HG03064 (cell line): ENCODE results near the gene SNX10.
"Not testable (repeated sequence)": the region's sequence is repeated elsewhere in the genome, so short reads cannot be mapped to it uniquely, and the experiment has no call there.

ENCODE experiments used
- ATAC-seq: cut with Tn5 transposase; IDR thresholded peaks from one replicate; pipeline ENCODE4 v1.9.1; 2021; ENCODE audit warnings: low read depth; ENCODE audit not compliant: unreplicated experiment

The SNX10 gene, protein sequence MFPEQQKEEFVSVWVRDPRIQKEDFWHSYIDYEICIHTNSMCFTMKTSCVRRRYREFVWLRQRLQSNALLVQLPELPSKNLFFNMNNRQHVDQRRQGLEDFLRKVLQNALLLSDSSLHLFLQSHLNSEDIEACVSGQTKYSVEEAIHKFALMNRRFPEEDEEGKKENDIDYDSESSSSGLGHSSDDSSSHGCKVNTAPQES

DNA sequence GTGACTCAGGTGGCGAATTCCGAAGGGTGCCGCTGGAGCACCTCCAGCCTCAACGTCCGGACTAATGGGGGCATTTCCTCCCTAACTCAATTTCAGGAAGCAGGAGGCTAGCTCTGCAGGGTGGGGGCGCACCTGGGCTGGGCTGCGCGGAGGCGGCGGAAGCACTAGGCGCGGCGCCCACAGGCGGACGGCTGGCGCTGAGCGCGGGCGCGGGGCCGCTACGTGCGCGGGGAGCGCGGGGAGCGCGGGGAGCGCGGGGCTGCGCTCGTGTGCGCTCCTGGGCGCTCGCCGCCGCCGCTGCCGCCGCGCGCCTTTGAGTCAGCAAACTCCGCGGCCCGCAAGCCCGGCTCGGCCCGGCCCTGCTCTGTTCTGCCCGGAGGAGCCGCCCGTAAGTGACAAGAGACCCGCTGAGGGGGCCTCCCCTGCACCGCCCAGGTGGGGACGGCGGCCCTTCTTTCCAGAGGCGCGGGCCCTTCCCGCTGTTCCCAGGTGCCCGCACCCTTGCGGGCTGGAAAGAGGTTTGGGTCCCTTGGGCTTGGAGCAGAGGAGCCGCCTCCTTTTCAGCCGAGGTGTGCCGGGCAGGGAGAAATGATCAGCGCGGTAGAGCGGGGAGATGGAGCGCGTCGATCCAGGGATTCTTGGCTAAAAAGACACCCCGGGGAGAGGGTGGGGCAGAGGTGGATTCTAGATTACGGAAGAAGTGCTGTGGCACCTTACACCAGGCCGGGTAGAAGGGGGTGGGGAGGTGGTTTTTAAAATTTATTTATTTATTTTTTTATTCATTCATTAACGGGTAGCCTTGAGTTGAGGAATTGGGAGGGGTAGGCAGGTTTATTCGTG is at the start of gene SNX10:
SNX10 (plus strand) TSS at position 164 of the 840 bp plus-strand sequence. CDS start 54,581 bp downstream, outside the sequence.
- ATAC-seq = peak; percentile 70

DNA sequence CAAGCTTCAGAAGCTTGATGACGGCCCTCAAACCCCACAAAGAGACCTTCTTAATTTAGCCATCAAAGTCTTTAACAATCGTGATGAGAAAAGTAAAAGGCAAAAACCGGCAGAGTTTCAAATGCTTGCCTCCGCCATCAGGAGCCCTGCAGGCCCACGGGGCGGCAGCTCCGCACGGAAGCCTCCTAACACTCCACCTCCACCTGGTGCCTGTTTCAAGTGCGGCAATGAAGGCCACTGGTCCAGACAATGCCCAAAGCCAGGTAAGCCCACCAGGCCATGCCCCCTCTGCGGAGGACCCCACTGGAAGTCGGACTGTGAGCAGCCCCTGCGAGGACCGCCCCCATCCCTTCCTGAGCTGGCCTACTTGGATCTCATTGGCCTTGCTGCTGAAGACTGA is 46.5 kb upstream of the SNX10 start:
- ATAC-seq = no peak

DNA sequence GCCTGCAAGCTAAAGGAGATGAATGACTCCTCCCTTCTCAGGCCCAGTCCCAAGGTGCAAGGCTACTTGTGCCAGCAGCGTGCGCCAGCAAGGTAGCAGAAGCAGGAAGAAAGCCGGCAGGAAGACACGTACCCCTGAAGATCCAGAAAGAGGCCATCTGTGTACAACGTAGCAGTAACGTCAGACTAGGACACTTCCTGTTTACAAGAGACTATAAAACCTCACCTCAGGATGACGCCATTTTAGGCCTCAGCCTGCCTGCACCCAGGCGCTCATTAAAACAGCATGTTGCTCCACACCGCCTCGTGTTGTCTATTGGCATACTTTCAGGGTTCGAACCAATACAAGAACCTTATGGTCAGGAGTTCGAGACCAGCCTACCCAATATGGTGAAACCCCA is 41.4 kb upstream of the SNX10 start:
- no peak for ATAC-seq

DNA sequence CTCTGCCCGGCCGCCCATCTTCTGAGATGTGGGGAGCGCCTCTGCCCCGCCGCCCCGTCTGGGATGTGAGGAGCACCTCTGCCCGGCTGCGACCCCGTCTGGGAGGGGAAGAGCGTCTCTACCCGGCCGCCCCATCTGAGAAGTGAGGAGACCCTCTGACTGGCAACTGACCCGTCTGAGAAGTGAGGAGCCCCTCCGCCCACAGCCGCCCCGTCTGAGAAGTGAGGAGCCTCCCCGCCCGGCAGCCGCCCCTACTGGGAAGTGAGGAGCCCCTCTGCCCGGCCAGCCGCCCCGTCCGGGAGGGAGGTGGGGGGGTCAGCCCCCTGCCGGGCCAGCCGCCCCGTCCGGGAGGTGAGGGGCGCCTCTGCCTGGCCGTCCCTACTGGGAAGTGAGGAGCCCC is 29.8 kb upstream of the SNX10 start:
- ATAC-seq = not testable (repeated sequence)

DNA sequence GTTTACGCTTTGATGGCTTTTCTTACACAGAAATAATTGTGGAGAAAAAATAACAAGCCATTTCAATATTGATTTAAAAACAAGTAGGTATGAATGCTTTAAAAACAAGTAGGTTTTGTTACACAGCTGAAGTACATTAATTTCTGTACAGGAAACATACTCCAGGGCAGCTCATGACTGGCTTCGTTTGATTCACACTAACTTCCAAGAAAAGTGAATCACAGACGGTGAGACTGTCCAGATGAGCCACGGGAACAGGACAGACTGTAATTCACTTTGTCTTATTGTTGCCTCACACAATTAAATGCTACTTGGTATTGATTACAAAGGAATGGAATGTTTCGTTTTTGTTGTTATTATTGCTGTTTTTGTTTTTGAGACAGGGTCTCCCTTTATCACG is 26.6 kb upstream of the SNX10 start:
- ATAC-seq = no peak

DNA sequence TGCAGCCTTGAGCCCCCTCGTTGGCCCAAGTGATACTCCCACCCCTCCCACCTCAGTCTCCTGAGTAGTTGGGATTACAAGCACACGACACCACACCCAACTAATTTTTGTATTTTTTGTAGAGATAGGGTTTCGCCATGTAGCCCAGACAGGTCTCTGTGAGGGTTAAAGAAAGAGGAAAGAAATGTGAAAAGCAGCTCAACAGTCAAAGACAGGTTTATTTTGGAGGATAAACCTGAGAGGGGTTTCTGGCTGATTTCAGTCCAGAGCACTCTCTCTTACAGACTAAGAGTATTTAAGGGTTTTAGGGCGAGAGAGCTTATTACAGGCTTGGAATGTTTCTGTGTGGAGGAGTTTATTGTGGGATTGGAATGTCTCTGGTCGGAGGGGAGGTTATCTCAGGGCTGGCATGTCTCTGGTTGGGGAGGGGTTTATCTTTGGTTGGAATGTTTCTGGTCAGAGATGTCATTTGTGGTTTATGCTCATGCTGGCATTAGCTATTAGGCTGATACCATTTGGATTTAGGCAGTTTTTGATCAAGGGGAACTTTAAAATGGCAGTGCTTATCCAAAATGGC is 26.1 kb upstream of the SNX10 start:
- ATAC-seq = no peak

DNA sequence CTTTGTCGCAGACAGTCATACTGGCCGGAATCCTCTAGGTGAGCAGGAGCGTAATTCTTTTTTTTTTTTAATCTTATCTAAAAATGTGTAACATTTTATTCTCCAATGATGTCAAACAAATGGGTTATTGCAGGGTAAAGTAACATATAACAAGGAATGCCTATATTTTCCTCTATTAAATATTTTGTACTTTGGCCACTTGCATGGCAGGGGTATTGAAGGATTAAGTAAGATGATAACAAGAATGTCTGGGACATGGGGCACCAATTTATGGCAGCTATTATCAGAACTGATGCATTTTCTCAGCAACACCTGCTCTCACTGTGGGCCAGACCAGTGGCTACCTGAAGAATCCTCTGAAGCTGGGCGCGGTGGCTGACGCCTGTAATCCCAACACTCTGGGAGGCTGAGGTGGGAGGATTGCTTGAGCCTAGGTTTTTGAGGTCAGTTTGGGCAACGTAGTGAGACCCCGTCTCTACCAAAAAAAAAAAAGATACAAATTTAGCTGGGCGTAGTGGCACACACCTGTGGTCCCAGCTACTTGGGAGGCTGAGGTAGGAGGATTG is 24.0 kb upstream of the SNX10 start:
- no peak for ATAC-seq

DNA sequence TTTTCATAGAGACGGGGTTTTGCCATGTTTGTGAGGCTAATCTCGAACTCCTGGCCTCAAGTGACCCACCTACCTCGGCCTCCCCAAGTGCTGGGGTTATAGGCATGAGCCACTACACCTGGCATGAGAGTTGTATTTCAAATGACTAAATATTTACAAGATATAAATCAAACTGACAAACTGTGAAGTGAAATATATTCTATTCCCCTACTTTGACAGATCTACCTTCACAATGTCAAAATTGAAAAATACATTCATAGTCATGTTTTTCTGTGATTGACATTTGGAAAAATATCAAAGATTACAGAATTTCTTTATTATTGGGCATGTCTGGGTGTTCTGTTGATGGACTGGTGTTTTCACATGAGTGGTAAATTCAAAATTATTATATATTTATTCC is 16.4 kb upstream of the SNX10 start:
- ATAC-seq = no peak

DNA sequence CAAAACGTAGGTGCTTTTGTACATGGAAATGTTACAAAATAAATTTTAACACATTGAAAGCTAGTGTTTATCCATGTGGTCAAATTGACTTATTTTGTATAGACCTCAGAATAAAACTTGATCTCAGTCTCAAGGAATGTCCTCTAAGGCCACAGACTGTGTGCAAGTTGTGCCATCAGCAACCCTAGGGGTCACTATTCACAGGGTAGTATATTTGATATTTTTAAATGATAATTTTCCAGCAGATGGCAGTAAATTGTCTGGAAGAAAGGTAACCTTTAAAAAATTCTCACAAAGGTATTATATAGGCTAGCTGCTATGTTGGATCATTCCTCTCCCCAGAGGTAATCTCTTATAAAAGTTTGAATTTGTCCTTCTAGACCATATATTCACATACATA is 12.9 kb upstream of the SNX10 start:
- ATAC-seq = no peak

DNA sequence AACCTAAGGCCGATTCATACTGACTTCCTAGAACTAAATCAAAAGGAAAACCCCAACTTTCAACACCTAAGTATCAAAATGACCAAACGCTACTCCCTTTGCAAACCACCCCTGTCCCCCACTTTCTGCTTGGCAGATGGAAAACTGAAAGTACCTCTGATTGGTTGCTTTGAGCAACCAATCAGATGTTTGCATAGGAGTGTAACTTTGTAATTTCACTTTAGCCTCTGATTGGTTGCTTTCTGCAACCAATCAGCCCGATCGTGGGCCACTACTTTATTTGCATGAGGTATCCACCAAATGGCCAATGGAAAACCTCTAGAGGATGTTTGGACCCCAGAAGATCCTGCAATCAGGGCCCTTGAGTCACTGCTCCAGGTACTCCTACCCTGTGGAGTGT is 12.3 kb upstream of the SNX10 start:
- no peak for ATAC-seq

DNA sequence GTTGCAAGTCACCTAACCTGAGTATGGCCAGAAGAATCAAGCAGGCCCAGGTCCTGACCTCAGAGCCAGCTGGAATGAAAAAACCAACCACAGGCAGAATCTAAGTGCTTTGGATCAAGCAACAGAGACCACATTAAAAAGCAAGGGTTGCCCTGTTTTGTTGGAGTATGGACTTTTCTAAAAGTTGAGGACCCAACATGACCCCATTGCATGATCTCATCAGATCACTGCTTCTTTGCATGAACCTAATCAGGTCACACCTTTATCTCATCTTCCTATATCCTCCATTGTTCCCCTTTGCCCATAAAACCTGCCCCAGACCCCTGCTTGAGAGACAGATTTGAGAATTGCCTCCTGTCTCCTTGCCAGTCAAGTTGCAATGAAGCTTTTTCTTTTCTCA is 11.6 kb upstream of the SNX10 start:
- ATAC-seq = no peak

DNA sequence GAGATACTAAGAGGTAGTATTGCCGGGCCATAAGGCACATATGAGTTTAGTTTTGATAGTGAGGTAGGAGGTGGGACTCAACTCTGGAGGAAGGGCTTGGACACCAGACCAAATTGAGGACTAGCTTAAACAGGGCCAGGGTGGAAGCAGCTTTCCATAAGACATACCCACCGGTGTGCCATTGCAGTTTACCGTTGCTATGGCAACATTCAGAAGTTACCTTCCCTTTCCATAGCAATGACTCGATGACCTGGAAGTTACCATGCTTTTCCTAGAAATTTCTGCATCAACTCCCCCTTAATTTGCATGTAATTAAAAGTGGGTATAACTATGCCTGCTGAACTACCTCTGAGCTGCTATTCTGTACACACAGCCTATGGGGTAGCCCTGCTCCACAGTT is 10.9 kb upstream of the SNX10 start:
- no peak for ATAC-seq

DNA sequence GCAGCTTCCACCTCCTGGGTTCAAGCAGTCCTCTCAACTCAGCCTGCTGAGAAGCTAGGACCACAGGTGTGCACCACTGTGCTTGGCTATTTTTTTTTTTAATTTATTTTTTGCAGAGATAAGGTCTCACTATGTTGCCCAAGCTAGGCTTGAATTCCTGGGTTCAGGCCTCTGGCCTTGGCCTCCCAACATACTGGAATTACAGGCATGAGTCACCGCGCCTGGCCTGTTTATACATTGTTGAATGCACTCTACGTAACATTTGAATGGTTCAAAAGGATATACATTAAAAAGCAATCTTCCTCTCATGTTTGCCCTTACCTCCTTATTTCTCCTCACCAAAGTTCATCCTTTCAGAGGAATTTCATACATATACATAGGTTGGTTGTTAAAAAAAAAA is 7.2 kb upstream of the SNX10 start:
- ATAC-seq = no peak

DNA sequence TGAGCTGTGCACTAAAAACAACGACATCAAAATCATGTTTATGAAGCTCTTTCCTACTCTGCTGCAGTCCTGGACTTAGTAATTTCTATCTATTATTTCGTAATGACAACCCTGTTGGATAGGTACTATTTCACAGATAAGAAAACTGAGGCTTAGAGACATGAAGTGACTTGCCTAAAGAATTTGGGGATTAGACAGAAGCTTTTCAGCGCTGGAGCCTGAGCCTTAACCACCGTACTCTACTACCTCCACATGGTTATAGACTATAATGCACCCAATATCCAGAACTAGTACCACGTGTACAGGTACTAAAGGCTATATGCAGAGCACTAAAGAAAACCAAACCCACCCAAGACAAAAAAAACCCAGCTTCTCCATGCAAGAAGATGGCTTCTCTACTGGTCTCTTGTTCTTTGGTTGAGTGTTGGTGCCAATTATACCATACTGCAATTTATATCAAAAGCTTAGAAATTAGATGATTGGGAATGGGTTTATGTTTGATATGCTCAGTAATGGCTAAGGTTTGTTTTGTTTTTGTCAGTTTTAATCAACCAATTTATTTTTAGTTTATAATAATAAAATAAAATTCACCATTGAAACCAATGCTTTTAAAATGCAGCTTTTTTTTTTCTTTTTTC is 6.5 kb upstream of the SNX10 start:
- ATAC-seq = no peak

DNA sequence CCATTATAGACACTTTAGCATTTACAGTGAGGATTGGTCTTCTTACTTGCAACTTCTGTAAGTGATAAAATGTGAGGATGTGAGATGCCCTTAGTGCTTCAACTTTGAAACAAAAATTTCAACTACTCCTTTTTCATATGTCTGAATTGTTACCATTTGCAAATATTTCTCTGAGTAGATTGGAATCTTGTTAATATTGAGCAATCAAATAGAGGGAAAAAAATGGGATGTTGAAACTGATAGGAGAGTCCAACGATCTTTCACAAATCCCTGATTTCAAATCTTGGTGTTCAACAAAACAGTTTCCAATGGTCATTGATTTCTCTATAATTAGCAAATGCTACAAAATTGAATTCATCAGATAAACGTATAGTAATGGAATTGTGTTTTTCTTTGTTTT is 5.5 kb upstream of the SNX10 start:
- ATAC-seq = no peak

DNA sequence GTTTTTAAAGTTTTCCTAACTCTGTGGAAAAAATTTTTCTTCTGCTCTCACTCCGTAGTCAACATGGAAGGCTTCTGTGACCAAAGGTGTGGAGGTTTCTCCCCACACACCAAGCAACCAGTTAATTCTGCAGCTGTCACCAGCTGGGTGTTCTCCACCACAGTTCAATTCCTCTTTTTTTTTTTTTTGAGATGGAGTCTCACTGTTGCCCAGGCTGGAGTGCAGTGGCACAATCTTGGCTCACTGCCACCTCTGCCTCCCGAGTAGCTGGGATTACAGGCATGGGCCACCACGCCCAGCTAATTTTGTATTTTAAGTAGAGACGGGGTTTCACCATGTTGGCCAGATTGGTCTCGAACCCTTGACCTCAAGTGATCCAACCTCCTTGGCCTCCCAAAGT is 3.5 kb upstream of the SNX10 start:
- ATAC-seq = not testable (repeated sequence)

DNA sequence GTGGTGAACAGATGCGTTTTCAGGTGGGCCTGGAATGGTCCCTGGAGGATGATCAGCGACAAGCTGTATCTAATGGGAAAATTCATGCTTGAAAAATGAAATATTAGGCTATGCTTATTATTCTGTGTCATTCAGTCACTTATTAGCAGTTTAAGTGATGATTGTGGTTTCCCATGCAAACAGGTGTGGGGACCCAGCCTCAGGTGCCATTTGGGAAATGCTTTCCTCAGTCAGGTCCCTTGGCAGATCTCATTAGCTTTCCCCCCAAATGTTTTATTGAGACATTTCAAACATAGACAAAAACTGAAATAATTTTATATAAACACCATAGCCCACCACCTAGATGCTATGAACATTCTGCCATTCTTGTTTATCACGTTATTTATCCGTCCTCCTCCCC is 411 bp upstream of the SNX10 start:
- no peak for ATAC-seq

DNA sequence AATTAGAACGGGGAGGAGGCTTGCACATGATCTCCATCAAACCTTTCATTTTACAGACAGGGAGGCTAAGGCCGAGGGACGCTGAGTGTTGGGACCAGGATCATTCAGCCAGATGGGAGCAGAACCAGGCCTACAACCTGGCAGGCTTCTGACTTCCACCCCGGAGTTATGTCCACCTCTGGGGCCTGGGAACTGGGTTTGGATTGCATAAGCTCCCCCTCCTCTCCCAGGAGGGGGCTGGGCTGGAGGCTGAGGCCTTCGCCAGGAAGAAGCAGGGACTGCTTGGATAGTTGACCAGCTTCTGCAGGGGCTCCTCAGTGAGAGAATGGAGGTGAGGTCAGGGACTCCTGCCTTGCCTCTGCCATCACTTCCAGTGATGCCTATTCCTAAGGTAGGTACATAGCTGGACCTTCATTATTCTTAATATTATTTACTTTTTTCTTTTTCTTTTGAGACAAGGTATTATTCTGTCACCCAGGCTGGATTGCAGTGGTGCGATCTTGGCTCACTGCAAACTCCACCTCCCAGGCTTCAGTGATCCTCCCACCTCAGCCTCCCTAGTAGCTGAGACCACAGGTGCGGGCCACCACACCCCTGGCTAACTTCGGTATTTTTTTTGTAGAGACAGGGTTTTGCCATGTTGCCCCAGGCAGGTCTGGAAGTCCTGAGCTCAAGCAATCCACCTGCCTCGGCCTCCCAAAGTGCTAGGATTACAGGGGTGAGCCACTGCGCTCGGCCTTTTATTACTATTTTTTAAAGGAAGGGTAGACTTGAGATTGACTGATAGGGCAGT is 1.3 kb downstream of the SNX10 start:
- ATAC-seq = no peak

DNA sequence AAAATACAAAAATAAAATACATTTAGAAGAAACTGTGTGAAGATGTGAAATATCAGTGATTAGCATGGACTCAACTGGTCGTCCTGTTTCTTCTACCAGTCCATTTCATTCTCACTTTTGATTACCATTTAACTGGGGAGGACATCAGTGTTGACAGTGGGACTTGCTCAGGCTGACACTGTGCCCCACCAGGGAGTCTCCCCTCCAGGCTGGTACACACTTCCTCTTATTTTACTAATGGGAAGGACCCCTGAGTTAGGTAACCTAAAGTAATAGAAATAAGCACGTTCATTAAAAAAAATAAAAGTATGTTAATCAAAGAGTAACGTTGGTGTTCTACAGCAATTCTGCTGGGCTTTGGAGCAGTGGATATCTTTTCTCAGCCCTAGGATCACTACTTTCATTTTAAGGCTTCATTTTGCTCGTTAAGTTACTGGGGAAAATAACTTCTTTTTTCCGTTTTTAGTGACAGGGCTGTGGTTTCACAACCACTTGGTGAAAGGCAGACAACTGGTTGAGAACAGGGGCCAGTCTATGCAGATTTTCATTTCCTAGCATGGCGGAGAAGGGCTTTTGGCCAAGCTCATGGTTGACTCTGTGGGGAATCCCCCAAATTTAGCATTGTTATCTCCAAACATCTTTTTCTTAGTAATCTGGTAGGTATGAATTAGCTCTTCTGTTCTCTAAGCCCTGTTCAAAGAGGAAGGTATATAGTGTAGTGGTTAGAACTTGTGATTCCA is 2.1 kb downstream of the SNX10 start:
- peak; percentile 58 for ATAC-seq

DNA sequence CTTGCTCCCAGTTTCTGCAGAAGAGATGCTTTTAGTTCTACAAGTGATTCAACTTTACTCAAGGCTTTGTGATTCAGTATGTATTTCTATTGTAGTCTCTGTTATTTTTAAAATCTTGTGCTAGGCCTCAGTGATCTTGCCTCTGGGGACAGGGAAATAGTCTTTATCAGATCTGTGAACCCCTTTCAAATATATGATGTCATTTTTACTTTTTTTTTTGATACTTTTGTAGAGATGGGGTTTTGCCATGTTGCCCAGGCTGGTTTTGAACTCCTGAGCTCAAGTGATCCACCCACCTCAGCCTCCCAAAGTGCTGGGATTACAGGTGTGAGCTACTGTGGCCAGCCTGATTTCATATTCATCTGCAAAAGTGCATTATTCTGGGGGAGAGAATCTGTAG is 3.4 kb downstream of the SNX10 start:
- no peak for ATAC-seq
